Activated CD4-positive, alpha-beta T cell treated with anti-CD3 and anti-CD28 coated beads, Interleukin-10, Interleukin-2, amounts not matched to agents 100 ng/mL and 50 ng/mL, durations not matched to agents 16 hours and 8 hours (primary cell): ENCODE data around the gene PCDHGA11.
"Not testable (repeated sequence)": the region's sequence is repeated elsewhere in the genome, so short reads cannot be mapped to it uniquely, and the experiment has no call there.

Source experiments
- DNase-seq: peaks from one replicate; pipeline ENCODE4 v3.0.0-alpha.2; 2020

The PCDHGA11 gene

DNA sequence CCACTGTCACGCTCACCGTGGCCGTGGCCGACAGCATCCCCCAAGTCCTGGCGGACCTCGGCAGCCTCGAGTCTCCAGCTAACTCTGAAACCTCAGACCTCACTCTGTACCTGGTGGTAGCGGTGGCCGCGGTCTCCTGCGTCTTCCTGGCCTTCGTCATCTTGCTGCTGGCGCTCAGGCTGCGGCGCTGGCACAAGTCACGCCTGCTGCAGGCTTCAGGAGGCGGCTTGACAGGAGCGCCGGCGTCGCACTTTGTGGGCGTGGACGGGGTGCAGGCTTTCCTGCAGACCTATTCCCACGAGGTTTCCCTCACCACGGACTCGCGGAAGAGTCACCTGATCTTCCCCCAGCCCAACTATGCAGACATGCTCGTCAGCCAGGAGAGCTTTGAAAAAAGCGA, 11.9 kb downstream of the PCDHGA11 start:
- DNase-seq: not testable (repeated sequence)

DNA sequence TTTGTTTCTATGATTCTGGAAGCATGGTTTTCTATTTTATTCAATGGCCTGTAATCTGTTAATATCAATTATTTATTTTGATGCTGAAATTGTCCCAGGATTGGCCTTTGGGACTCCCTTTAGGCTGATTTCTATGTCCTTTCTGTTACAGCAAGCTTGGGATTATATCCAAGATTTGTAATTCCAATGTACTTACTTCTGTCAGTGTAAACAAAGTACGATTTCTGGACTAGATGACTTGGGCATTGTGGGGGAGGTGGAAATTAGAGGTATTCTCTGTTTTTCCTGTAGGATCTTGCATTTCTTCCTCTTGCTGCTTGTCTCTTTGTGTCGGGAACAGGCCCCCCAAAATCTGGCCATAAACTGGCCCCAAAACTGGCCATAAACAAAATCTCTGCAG, 13.2 kb downstream of the PCDHGA11 start:
- no peak for DNase-seq

DNA sequence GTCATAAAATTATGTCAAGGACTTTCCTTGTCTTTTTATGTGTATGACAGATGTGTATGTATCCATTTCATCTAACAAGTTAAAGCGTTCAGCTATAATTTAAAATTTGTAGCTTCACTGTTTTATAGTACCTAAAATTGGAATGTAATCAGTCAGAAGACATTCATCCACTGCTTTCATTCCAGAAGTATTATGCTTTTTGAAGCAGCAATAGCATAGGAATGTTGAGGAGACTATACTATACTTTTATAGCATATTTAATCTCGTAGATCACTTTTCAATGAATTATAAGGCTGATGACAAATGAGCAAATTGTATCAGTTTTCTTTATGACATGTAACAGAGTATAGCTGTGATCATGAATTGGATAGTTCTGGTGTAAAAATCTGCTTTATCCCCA, 16.4 kb downstream of the PCDHGA11 start:
- no peak for DNase-seq

DNA sequence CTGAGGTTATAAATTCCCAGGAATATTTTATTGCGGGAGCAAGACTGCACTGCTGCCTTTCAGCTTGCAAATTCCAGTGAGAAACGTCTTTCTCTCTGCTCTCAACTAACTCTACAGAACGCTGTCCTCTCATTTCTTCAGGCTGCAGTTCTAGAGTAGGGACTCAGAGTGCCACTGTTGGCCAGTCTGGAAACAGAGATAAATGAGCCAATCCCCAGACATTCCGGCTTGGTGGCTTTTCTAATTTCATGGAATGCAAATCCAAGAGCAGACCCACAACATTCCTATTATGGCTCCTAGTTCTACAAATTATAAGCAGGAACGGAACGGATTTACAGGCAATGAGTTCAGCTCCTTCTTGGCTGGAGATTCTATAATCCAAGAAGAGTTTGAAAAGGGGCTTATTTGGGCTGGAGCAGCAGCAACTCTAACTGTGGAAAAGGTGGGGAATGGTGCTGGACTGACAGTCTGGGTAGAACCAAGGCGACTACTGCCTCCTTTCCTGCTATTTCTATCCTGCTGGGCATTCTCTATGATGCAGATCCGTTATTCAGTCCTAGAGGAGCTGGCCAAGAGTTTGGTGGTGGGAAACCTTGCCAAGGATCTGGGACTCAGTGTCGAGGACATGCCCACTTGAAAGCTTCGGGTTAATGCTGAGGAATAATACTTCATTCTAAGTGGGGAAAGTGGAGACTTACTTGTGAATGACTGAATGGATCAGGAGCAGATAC, 18.7 kb downstream of the PCDHGA11 start:
- DNase-seq: no peak

DNA sequence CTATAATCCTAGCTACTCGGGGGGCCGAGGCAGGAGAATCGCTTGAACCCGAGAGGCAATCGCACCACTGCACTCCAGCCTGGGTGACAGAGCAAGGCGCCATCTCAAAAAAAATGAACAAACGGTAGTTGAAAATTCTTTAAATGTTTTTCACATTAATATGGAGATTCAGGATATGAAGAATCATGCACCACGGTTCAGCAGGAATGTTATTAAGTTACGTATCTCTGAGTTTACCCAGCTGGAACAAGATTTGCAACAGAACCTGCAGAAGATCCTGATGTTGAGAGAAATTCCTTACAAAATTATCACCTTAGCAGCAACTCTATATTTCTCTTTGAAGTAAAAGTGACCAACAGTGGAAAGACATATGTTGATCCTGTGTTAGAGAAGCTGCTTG, 19.5 kb downstream of the PCDHGA11 start:
- DNase-seq: no peak

DNA sequence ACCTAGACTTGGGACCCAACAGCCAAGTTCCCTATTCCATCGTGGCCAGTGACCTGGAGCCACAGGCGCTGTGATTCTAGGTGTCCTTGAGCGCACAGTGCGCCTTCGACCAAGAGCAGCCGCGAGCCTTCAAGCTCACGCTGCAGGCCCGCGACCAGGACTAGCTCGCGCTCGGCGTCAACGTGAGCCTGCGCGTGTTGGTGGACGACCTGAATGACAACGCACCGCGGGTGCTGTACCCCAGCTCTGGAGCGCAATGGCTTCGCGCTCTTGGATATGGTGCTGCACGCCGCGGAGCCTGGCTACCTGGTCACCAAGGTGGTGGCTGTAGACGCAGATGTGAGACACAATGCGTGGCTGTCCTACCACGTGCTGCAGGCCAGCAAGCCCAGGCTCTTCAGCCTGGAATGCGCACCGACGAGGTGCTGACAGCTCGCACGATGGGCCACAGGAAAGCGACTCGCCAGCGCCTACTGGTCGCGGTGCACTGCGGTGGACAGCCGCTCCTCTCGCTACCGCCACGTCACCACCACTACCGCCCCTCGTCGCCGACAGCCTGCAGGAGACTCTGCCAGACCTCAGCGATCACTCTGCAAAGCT, 20.8 kb downstream of the PCDHGA11 start:
- no peak for DNase-seq

DNA sequence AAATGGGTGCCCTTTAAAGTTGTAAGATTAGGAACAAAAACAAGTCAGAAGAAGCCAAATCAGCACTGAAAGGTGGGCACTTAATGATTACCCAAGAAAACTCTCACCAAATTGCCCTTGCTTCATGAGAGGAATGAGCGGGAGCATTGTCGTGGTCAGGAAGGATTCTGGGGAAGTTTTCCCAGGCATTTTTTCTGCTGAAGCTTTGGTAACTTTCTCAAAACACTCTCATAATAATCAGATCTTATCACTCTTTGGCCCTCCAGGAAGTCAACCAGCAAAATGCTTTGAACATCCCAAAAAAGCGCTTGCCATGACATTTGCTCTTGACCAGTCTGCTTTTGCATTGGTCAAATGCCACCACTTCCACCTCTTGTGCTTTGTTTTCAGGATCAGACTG, 44.5 kb downstream of the PCDHGA11 start:
- DNase-seq: no peak
